ENCODE measurements around the gene BIRC7.

Gene BIRC7

GRCh38 chr20:63284544-63284949 lies 48.8 kb downstream of the BIRC7 start:
- DNase-seq: no peak

GRCh38 chr20:63284981-63285524 lies 49.3 kb downstream of the BIRC7 start:
- no peak for DNase-seq

- no peak for DNase-seq
Measured at GRCh38 chr20:63285636-63286615, 50.2 kb downstream of the BIRC7 start.

- no peak for DNase-seq
Measured at GRCh38 chr20:63286781-63287696, 51.3 kb downstream of the BIRC7 start.

GRCh38 chr20:63287697-63288580 lies 52.2 kb downstream of the BIRC7 start:
- no peak for DNase-seq

DNA sequence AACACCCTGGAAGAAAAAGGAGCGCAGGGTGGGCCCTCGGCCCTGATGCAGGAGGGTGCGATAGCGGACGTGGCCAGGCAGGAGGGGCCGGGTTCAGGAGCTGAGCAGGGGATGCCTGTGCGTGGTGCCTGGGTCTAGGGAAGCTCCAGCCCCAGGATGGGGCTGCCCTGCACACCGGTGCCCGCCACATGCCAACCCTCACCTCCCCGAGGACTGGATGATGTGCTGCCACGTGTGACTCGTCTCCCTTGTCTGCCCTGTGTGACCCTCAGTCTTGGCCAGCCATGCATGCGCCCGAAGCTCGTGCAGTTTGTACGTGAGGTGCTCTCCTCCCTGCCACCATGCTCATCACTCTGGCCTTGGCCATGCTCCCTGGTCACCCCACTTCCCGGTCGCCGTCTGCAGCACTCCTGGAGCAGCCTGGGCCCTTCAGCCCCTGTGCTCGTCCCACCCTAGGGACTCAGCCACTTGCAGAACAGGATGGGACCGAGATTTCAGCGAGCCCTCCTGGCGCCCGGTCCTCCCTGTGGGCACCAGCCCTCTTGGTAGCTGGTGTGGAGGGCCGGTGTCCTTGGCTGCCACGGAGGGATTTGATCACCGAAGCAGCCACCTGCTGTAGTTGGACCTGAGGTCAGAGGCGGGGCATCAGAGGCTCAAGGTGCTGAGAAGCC lies 53.0 kb downstream of the BIRC7 start:
- no peak for DNase-seq

- no peak for DNase-seq
Measured at GRCh38 chr20:63289311-63290135, 53.8 kb downstream of the BIRC7 start.
